Loucy (cell line): ENCODE results near the gene DMXL2.
A peak's percentile ranks its signal among the peaks of the same experiment; 100 is the strongest.

ENCODE experiments used
- H2AFZ ChIP-seq: fragments of 200-600 bp; sonication (generic); 2 replicates; pipeline ENCODE4 v1.6.0; 2016; ENCODE audit warnings: antibody characterized with exemption, mild to moderate bottlenecking, low read length, moderate library complexity
- H3F3A ChIP-seq: fragments of 200-600 bp; 2 replicates; pipeline ENCODE4 v1.6.0; 2016; ENCODE audit warnings: antibody characterized with exemption, low read depth, mild to moderate bottlenecking
- H3K27me3 ChIP-seq: fragments of 200-600 bp; sonication (generic); 2 replicates; pipeline ENCODE4 v1.6.1; 2014; ENCODE audit warnings: low read length, mild to moderate bottlenecking; ENCODE audit not compliant: insufficient read depth, poor library complexity, severe bottlenecking
- H3K36me3 ChIP-seq: fragments of 200-600 bp; sonication (generic); 2 replicates; pipeline ENCODE4 v1.6.1; 2016; ENCODE audit warnings: low read length; ENCODE audit not compliant: insufficient read depth
- H3K4me1 ChIP-seq: fragments of 200-600 bp; sonication (generic); 2 replicates; pipeline ENCODE4 v1.5.1; 2014; ENCODE audit warnings: low read length, mild to moderate bottlenecking; ENCODE audit not compliant: insufficient read depth, poor library complexity, severe bottlenecking
- H3K4me2 ChIP-seq: fragments of 200-600 bp; sonication (generic); 2 replicates; pipeline ENCODE4 v1.6.0; 2014; ENCODE audit warnings: antibody characterized with exemption, low read length, low read depth, mild to moderate bottlenecking; ENCODE audit not compliant: poor library complexity, severe bottlenecking
- H3K4me3 ChIP-seq: fragments of 200-600 bp; sonication (generic); 2 replicates; pipeline ENCODE4 v1.5.1; 2014; ENCODE audit warnings: low read length, mild to moderate bottlenecking, mixed read lengths; ENCODE audit not compliant: poor library complexity, severe bottlenecking
- H3K79me2 ChIP-seq: fragments of 200-600 bp; sonication (generic); 2 replicates; pipeline ENCODE4 v1.6.1; 2014; ENCODE audit warnings: low read length; ENCODE audit not compliant: insufficient read depth
- H3K9ac ChIP-seq: fragments of 200-600 bp; sonication (generic); 2 replicates; pipeline ENCODE4 v1.6.0; 2014; ENCODE audit warnings: mild to moderate bottlenecking, low read depth, low read length, moderate library complexity; ENCODE audit not compliant: poor library complexity, severe bottlenecking
- H3K9me2 ChIP-seq: fragments of 200-600 bp; sonication (generic); replicated peaks from 2 replicates; pipeline ENCODE4 v1.6.1; 2016; ENCODE audit warnings: low read depth, low read length, mixed read lengths
- H3K9me3 ChIP-seq: fragments of 200-600 bp; sonication (generic); 2 replicates; pipeline ENCODE4 v1.6.1; 2014; ENCODE audit warnings: mild to moderate bottlenecking, antibody characterized with exemption, low read length, low read depth; ENCODE audit not compliant: insufficient read depth
- H4K20me1 ChIP-seq: fragments of 200-600 bp; sonication (generic); 2 replicates; pipeline ENCODE4 v1.6.0; 2014; ENCODE audit warnings: antibody characterized with exemption, low read length, mild to moderate bottlenecking; ENCODE audit not compliant: insufficient read depth, poor library complexity, severe bottlenecking
- CTCF ChIP-seq: fragments of 200-600 bp; sonication (generic); conservative IDR thresholded peaks from 2 replicates; pipeline ENCODE4 v1.5.1; 2014; ENCODE audit warnings: mild to moderate bottlenecking, antibody characterized with exemption, low read length
- EZH2phosphoT487 ChIP-seq: fragments of 200-600 bp; IDR thresholded peaks from 2 replicates; pipeline ENCODE4 v1.6.1; 2018; ENCODE audit warnings: antibody characterized with exemption, mild to moderate bottlenecking, moderate library complexity, borderline replicate concordance

DMXL2 gene

GRCh38 chr15:51629612-51630011 is 7.0 kb upstream of the DMXL2 start:
- no peak overlapping the region for H2AFZ ChIP-seq
- H3K9me2 ChIP-seq = no peaks in the 10 kb centered on the region
- H3K9me3 ChIP-seq = no peaks in the 10 kb centered on the region
- H3K4me1 ChIP-seq = peaks cover under 1% of the 10 kb centered on the region
- H3K4me3 ChIP-seq = no peak overlapping the region
- H3K27me3 ChIP-seq = no peaks in the 10 kb centered on the region
- no peak overlapping the region for H3K4me2 ChIP-seq
- H4K20me1 ChIP-seq = no peaks in the 10 kb centered on the region
- no peaks in the 10 kb centered on the region; the same call in 1 of the 2 replicates for H3F3A ChIP-seq
- no peak for TF ChIP-seq EZH2phosphoT487
- no peak for TF ChIP-seq CTCF
- no peaks in the 10 kb centered on the region for H3K79me2 ChIP-seq
- no peak overlapping the region for H3K9ac ChIP-seq
- H3K36me3 ChIP-seq = no peaks in the 10 kb centered on the region

- Histone ChIP-seq H3K9ac (no peak overlapping the region), H3K9me3 (no peaks in the 10 kb centered on the region), H3K4me2 (no peak overlapping the region), H2AFZ (no peak overlapping the region), H3F3A (peaks cover 6% of the 10 kb centered on the region; the same call in 1 of the 2 replicates), H3K4me1 (peaks cover 24% of the 10 kb centered on the region), H3K9me2 (no peaks in the 10 kb centered on the region), H3K4me3 (no peak overlapping the region), H4K20me1 (peaks cover 9% of the 10 kb centered on the region), H3K79me2 (peaks cover 20% of the 10 kb centered on the region), H3K27me3 (no peaks in the 10 kb centered on the region), H3K36me3 (no peaks in the 10 kb centered on the region)
- TF ChIP-seq EZH2phosphoT487 = no peak
- no peak for TF ChIP-seq CTCF
Measured at GRCh38 chr15:51625236-51625635, 2.7 kb upstream of the DMXL2 start.

- Histone ChIP-seq H3K36me3 (no peaks in the 10 kb centered on the region), H3K79me2 (peaks cover 31% of the 10 kb centered on the region), H3K4me2 (peak overlapping the region; percentile 92), H4K20me1 (peaks cover 12% of the 10 kb centered on the region), H2AFZ (no peak overlapping the region; the same call in 1 of the 2 replicates), H3K9me3 (no peaks in the 10 kb centered on the region), H3K9me2 (no peaks in the 10 kb centered on the region), H3K27me3 (no peaks in the 10 kb centered on the region), H3K9ac (no peak overlapping the region), H3F3A (peaks cover 6% of the 10 kb centered on the region; the same call in 1 of the 2 replicates), H3K4me1 (peaks cover 34% of the 10 kb centered on the region), H3K4me3 (peak overlapping the region; percentile 86)
- no peak for TF ChIP-seq EZH2phosphoT487
- TF ChIP-seq CTCF = no peak
Measured at GRCh38 chr15:51624022-51624421, 1.5 kb upstream of the DMXL2 start.
